Glutamatergic neuron (in vitro differentiated cells): ENCODE measurements around the gene DOC2B. TPM values are rescaled to one million over a fixed set of nuclear protein-coding genes. Genes with fewer than 3 reads are reported as not detected.
"Not testable (repeated sequence)": the region's sequence is repeated elsewhere in the genome, so short reads cannot be mapped to it uniquely, and the experiment has no call there.

Source experiments
- DNase-seq: peaks from one replicate; pipeline ENCODE4 v3.0.0; 2022
- H3K27ac Mint-ChIP-seq: one replicate; pipeline ENCODE4 v1.8.0; 2020; ENCODE audit warnings: mild to moderate bottlenecking, mixed read lengths, inconsistent platforms; ENCODE audit not compliant: unreplicated experiment
- H3K27me3 Mint-ChIP-seq: one replicate; pipeline ENCODE4 v1.8.0; 2020; ENCODE audit warnings: mild to moderate bottlenecking, moderate library complexity, mixed read lengths, inconsistent platforms; ENCODE audit not compliant: unreplicated experiment
- H3K36me3 Mint-ChIP-seq: one replicate; pipeline ENCODE4 v1.8.0; 2020; ENCODE audit warnings: mild to moderate bottlenecking, mixed read lengths, inconsistent platforms; ENCODE audit not compliant: unreplicated experiment
- H3K4me1 Mint-ChIP-seq: one replicate; pipeline ENCODE4 v1.8.0; 2020; ENCODE audit warnings: mild to moderate bottlenecking, low read depth, mixed read lengths, inconsistent platforms; ENCODE audit not compliant: unreplicated experiment
- H3K4me3 Mint-ChIP-seq: one replicate; pipeline ENCODE4 v1.8.0; 2020; ENCODE audit warnings: mild to moderate bottlenecking, mixed read lengths, inconsistent platforms; ENCODE audit not compliant: unreplicated experiment
- H3K9me3 Mint-ChIP-seq: one replicate; pipeline ENCODE4 v1.8.0; 2020; ENCODE audit warnings: mild to moderate bottlenecking, moderate library complexity, mixed read lengths, inconsistent platforms; ENCODE audit not compliant: unreplicated experiment
- CTCF ChIP-seq: fragments of 200-600 bp; sonication (generic); IDR thresholded peaks from one replicate; pipeline ENCODE4 v1.5.0; 2021; ENCODE audit not compliant: partially characterized antibody, unreplicated experiment
- total RNA-seq: library from RNA; stranded (reverse); fragmentation: NEBNext Ultra II Directional; extraction: Animal tissue kit (Norgen Biotek cat#: 25700); gene quantifications from one replicate; pipeline ENCODE4 v1.2.1, GENCODE V29; 2021; ENCODE audit not compliant: unreplicated experiment

The DOC2B gene
- total RNA-seq, 1 donor from 2014 or later = 109 TPM

GRCh38 chr17:171871-172270 lies 9.6 kb downstream of the DOC2B start:
- Mint-ChIP-seq H3K27ac (no peak overlapping the region), H3K36me3 (no peaks in the 10 kb centered on the region), H3K4me1 (peaks cover 10% of the 10 kb centered on the region), H3K9me3 (peaks cover 6% of the 10 kb centered on the region), H3K27me3 (peaks cover 4% of the 10 kb centered on the region), H3K4me3 (no peak overlapping the region)
- no peak for TF ChIP-seq CTCF
- DNase-seq = no peak

GRCh38 chr17:170130-170670 lies 11.2 kb downstream of the DOC2B start:
- Mint-ChIP-seq H3K9me3 (peaks cover 5% of the 10 kb centered on the region), H3K27ac (no peak overlapping the region), H3K4me3 (no peak overlapping the region), H3K4me1 (peaks cover 11% of the 10 kb centered on the region), H3K36me3 (no peaks in the 10 kb centered on the region), H3K27me3 (peaks cover 4% of the 10 kb centered on the region)
- DNase-seq = no peak
- TF ChIP-seq CTCF = no peak

GRCh38 chr17:168614-169013 lies 12.8 kb downstream of the DOC2B start:
- not testable (repeated sequence) for H3K9me3 Mint-ChIP-seq, H3K27me3 Mint-ChIP-seq, DNase-seq, H3K36me3 Mint-ChIP-seq, H3K27ac Mint-ChIP-seq, H3K4me3 Mint-ChIP-seq
- H3K4me1 Mint-ChIP-seq = peaks cover 10% of the 10 kb centered on the region

GRCh38 chr17:165939-166338 lies 15.5 kb downstream of the DOC2B start:
- no peak for DNase-seq
- Mint-ChIP-seq H3K27me3 (peaks cover 15% of the 10 kb centered on the region), H3K9me3 (peaks cover 9% of the 10 kb centered on the region), H3K27ac (no peak overlapping the region), H3K36me3 (no peaks in the 10 kb centered on the region), H3K4me1 (peaks cover 8% of the 10 kb centered on the region), H3K4me3 (no peak overlapping the region)
- TF ChIP-seq CTCF = no peak

GRCh38 chr17:164303-165235 lies 16.9 kb downstream of the DOC2B start:
- TF ChIP-seq CTCF = no peak
- peak overlapping the region; percentile 65 for H3K4me3 Mint-ChIP-seq
- peaks cover 18% of the 10 kb centered on the region for H3K27me3 Mint-ChIP-seq
- H3K4me1 Mint-ChIP-seq = peaks cover 8% of the 10 kb centered on the region
- H3K9me3 Mint-ChIP-seq = peaks cover 7% of the 10 kb centered on the region
- H3K27ac Mint-ChIP-seq = peak overlapping the region; percentile 94
- no peaks in the 10 kb centered on the region for H3K36me3 Mint-ChIP-seq
- peak; percentile 77 for DNase-seq
